Neural cell (in vitro differentiated cells): ENCODE results near the gene MCRIP1. TPM values are rescaled to one million over a fixed set of nuclear protein-coding genes. Genes with fewer than 3 reads are reported as not detected.

Source experiments
- H2AFZ ChIP-seq: fragments of 200-600, 300-800 bp; sonication (generic), shearing (Covaris generic); 2 replicates; pipeline ENCODE4 v1.6.0; 2014; ENCODE audit warnings: low read depth, mild to moderate bottlenecking, antibody characterized with exemption, low read length, moderate library complexity
- H3F3A ChIP-seq: fragments of 200-600 bp; shearing (Covaris generic); 2 replicates; pipeline ENCODE4 v1.6.1; 2016; ENCODE audit warnings: mild to moderate bottlenecking, moderate library complexity, mixed read lengths, antibody characterized with exemption, low read length; ENCODE audit not compliant: insufficient read depth, poor library complexity, severe bottlenecking
- H3K27ac ChIP-seq: fragments of 200-600, 300-800 bp; sonication (generic), shearing (Covaris generic); 2 replicates; pipeline ENCODE4 v1.5.1; 2014; ENCODE audit warnings: mild to moderate bottlenecking, low read length, moderate library complexity
- H3K27me3 ChIP-seq: fragments of 300-800, 200-600 bp; sonication (generic), shearing (Covaris generic); 2 replicates; pipeline ENCODE4 v1.6.0; 2014; ENCODE audit warnings: mild to moderate bottlenecking, low read depth, low read length, moderate library complexity; ENCODE audit not compliant: insufficient read depth
- H3K36me3 ChIP-seq: fragments of 300-800, 200-600 bp; sonication (generic), shearing (Covaris generic); 2 replicates; pipeline ENCODE4 v1.5.1; 2014; ENCODE audit warnings: mild to moderate bottlenecking, antibody characterized with exemption, low read length, moderate library complexity; ENCODE audit not compliant: insufficient read depth
- H3K4me2 ChIP-seq: fragments of 300-800, 200-600 bp; sonication (generic), shearing (Covaris generic); 2 replicates; pipeline ENCODE4 v1.6.0; 2014; ENCODE audit warnings: mild to moderate bottlenecking, low read length
- H3K4me3 ChIP-seq: fragments of 300-800, 200-600 bp; sonication (generic), shearing (Covaris generic); 2 replicates; pipeline ENCODE4 v1.5.1; 2014; ENCODE audit warnings: mild to moderate bottlenecking, low read length, moderate library complexity
- H3K79me2 ChIP-seq: fragments of 200-600 bp; shearing (Covaris generic); replicated peaks from 2 replicates; pipeline ENCODE4 v1.6.0; 2014; ENCODE audit warnings: mild to moderate bottlenecking, low read length, moderate library complexity; ENCODE audit not compliant: insufficient read depth
- H3K9ac ChIP-seq: fragments of 300-800, 200-600 bp; sonication (generic), shearing (Covaris generic); 2 replicates; pipeline ENCODE4 v1.6.1; 2016; ENCODE audit warnings: mild to moderate bottlenecking, low read length, mixed read lengths
- H3K9me2 ChIP-seq: fragments of 200-600 bp; shearing (Covaris generic); 2 replicates; pipeline ENCODE4 v1.6.1; 2016; ENCODE audit warnings: mild to moderate bottlenecking, low read length, mixed read lengths; ENCODE audit not compliant: insufficient read depth
- H3K9me3 ChIP-seq: fragments of 200-600, 300-800 bp; sonication (generic), shearing (Covaris generic); 2 replicates; pipeline ENCODE4 v1.6.1; 2016; ENCODE audit warnings: mild to moderate bottlenecking, mixed run types, low read length, moderate library complexity, mixed read lengths
- H4K20me1 ChIP-seq: fragments of 200-600 bp; shearing (Covaris generic); 2 replicates; pipeline ENCODE4 v1.6.1; 2016; ENCODE audit warnings: mild to moderate bottlenecking, mixed run types; ENCODE audit not compliant: insufficient read depth
- EP300 ChIP-seq: fragments of 450-650 bp; conservative IDR thresholded peaks from 2 replicates; pipeline ENCODE4 v1.6.1; 2014; ENCODE audit warnings: antibody characterized with exemption, mild to moderate bottlenecking, moderate library complexity; ENCODE audit not compliant: poor library complexity, severe bottlenecking
- EZH2 ChIP-seq: fragments of 200-600, 300-800 bp; shearing (Covaris generic), sonication (generic); IDR thresholded peaks from 2 replicates; pipeline ENCODE4 v1.6.1; 2014; ENCODE audit warnings: antibody characterized with exemption, low read length, borderline replicate concordance, mild to moderate bottlenecking; ENCODE audit not compliant: insufficient read depth, poor library complexity, severe bottlenecking
- MXI1 ChIP-seq: fragments of 450-650 bp; conservative IDR thresholded peaks from 2 replicates; pipeline ENCODE4 v1.6.1; 2014; ENCODE audit warnings: antibody characterized with exemption, mild to moderate bottlenecking; ENCODE audit not compliant: poor library complexity, severe bottlenecking
- POLR2AphosphoS5 ChIP-seq: IDR thresholded peaks from 2 replicates; pipeline ENCODE4 v1.6.1; 2012
- RAD21 ChIP-seq: fragments of 450-650 bp; conservative IDR thresholded peaks from 2 replicates; pipeline ENCODE4 v1.6.1; 2014; ENCODE audit warnings: antibody characterized with exemption, mild to moderate bottlenecking, moderate library complexity
- SMC3 ChIP-seq: fragments of 450-650 bp; conservative IDR thresholded peaks from 2 replicates; pipeline ENCODE4 v1.6.1; 2014; ENCODE audit warnings: antibody characterized with exemption, mild to moderate bottlenecking, moderate library complexity; ENCODE audit not compliant: poor library complexity
- TAF1 ChIP-seq: IDR thresholded peaks from 2 replicates; pipeline ENCODE4 v1.6.1; 2012; ENCODE audit warnings: low read depth
- polyA plus RNA-seq: library from polyadenylated mRNA; depleted of rRNA; stranded (reverse); fragments of >200 nt; gene quantifications from 2 replicates; pipeline ENCODE4 v1.2.3, GENCODE V29; 2014
- TF ChIP-seq, protein P1 (sequence below): fragments of 450-650 bp; IDR thresholded peaks from 2 replicates; pipeline ENCODE4 v1.5.1; 2014; ENCODE audit warnings: antibody characterized with exemption, mild to moderate bottlenecking, moderate library complexity; ENCODE audit not compliant: poor library complexity, severe bottlenecking
- TF ChIP-seq, protein P2 (sequence below): IDR thresholded peaks from 2 replicates; pipeline ENCODE4 v1.6.1; 2012; ENCODE audit warnings: borderline replicate concordance

MCRIP1 gene
- polyA plus RNA-seq, 1 donor from 2014 or later: 524 TPM

DNA sequence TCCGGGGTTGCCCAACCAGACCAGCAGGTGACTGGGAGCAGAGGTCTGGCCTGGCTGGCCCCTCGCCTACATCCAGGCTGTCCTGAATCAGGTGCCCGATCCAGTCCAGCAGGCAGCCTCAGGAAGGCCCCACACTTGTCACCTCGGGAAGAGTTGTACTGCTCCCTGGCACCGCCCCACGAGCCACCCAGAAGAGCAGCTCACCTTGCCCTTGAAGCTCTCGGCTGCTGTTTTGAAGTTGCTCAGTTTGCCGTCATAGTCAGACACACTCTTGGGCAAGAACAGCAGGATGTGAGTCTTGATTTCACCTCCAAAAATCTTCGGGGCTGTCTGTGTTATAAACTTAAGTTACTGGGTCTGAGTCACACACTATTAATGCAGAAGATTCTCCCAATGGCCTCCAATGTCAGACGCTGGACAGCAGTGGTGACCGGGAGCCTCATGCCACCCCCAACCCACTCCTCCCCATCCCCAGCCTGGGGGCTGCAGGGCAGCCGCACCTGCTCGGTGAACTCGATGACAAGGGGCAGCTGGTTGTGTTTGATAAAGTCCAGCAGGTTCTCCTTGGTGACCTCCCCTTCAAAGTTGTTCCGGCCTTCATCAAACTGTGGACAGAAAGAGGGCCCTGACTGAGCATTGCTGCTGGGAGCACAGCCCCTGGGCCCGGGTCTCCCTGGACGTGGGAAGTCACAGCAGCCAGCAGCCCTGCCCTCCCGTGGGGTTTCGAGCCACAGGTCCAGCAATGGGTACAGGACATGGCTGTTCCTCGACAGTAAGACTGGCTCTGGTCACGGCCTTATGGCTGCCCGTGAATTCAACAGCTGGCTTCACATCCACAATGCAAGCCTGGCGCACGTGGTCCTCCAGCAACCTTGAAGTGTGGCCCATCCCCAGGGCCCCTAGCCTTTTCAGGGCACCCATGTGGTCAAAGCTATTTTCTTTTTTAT is 13.9 kb upstream of the MCRIP1 start:
- no peak overlapping the region for H3K4me2 ChIP-seq
- H3K9me2 ChIP-seq: no peaks in the 10 kb centered on the region
- no peaks in the 10 kb centered on the region for H3F3A ChIP-seq
- no peak overlapping the region for H3K9ac ChIP-seq
- H3K9me3 ChIP-seq: no peaks in the 10 kb centered on the region
- H3K27me3 ChIP-seq: no peaks in the 10 kb centered on the region
- TF ChIP-seq, protein P1, sequence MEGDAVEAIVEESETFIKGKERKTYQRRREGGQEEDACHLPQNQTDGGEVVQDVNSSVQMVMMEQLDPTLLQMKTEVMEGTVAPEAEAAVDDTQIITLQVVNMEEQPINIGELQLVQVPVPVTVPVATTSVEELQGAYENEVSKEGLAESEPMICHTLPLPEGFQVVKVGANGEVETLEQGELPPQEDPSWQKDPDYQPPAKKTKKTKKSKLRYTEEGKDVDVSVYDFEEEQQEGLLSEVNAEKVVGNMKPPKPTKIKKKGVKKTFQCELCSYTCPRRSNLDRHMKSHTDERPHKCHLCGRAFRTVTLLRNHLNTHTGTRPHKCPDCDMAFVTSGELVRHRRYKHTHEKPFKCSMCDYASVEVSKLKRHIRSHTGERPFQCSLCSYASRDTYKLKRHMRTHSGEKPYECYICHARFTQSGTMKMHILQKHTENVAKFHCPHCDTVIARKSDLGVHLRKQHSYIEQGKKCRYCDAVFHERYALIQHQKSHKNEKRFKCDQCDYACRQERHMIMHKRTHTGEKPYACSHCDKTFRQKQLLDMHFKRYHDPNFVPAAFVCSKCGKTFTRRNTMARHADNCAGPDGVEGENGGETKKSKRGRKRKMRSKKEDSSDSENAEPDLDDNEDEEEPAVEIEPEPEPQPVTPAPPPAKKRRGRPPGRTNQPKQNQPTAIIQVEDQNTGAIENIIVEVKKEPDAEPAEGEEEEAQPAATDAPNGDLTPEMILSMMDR: no peak
- TF ChIP-seq EZH2: no peak
- H3K27ac ChIP-seq: no peak overlapping the region
- no peaks in the 10 kb centered on the region for H3K79me2 ChIP-seq
- peaks cover 4% of the 10 kb centered on the region for H3K36me3 ChIP-seq
- no peak overlapping the region for H3K4me3 ChIP-seq
- no peaks in the 10 kb centered on the region for H4K20me1 ChIP-seq
- no peak overlapping the region for H2AFZ ChIP-seq

DNA sequence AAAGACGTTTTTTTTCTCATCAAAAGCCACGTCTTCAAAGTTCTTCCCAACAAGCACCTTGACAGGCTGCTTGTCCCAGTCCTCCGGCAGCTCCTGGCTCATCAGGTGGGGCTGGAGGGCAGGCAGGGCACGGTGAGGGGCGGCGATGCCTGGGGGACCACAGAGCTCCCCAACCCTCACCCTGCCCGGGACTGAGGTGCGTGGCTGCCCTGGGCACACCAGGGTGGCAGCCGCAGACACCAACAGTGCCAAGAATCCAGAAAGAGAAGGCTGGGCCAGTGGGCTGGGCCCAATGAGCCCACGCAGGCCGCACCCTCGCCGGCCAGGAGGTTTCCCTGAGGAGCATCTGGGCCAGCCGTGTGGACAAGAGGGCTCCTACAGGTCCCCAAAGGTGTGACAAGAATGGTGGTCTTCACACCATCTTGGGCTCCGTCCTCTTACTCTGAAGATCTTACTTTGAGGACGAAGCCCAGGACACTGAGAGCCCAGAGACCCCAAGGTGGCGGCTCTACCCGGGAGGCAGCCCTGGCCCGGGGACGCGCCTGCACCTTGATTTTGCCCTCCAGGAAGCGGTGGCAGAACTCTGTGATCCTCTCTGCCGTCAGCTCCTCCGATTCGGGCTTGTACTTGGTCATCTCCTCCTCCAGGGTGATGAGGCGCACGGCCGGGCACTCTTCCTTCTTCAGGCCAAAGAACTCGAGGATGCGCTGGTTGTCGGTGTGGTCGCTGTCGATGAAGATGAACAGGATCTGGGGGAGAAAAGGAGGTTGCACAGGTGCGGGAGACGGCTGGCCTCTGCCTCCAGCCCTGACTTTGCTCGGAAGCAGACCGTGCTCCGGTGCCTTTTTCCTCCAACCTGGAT is 13.0 kb upstream of the MCRIP1 start:
- no peak overlapping the region for H2AFZ ChIP-seq
- H3K9me3 ChIP-seq: no peaks in the 10 kb centered on the region
- no peaks in the 10 kb centered on the region for H4K20me1 ChIP-seq
- H3K79me2 ChIP-seq: no peaks in the 10 kb centered on the region
- H3K36me3 ChIP-seq: no peaks in the 10 kb centered on the region
- H3K9me2 ChIP-seq: no peaks in the 10 kb centered on the region
- no peak overlapping the region for H3K9ac ChIP-seq
- H3K4me2 ChIP-seq: no peak overlapping the region
- no peak overlapping the region for H3K27ac ChIP-seq
- TF ChIP-seq EP300 (no peak), TAF1 (no peak), SMC3 (no peak), RAD21 (no peak), MXI1 (no peak), EZH2 (no peak), POLR2AphosphoS5 (no peak)
- TF ChIP-seq, protein P2, sequence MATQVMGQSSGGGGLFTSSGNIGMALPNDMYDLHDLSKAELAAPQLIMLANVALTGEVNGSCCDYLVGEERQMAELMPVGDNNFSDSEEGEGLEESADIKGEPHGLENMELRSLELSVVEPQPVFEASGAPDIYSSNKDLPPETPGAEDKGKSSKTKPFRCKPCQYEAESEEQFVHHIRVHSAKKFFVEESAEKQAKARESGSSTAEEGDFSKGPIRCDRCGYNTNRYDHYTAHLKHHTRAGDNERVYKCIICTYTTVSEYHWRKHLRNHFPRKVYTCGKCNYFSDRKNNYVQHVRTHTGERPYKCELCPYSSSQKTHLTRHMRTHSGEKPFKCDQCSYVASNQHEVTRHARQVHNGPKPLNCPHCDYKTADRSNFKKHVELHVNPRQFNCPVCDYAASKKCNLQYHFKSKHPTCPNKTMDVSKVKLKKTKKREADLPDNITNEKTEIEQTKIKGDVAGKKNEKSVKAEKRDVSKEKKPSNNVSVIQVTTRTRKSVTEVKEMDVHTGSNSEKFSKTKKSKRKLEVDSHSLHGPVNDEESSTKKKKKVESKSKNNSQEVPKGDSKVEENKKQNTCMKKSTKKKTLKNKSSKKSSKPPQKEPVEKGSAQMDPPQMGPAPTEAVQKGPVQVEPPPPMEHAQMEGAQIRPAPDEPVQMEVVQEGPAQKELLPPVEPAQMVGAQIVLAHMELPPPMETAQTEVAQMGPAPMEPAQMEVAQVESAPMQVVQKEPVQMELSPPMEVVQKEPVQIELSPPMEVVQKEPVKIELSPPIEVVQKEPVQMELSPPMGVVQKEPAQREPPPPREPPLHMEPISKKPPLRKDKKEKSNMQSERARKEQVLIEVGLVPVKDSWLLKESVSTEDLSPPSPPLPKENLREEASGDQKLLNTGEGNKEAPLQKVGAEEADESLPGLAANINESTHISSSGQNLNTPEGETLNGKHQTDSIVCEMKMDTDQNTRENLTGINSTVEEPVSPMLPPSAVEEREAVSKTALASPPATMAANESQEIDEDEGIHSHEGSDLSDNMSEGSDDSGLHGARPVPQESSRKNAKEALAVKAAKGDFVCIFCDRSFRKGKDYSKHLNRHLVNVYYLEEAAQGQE: no peak
- TF ChIP-seq, protein P1: no peak
- no peaks in the 10 kb centered on the region for H3F3A ChIP-seq
- H3K4me3 ChIP-seq: no peak overlapping the region
- H3K27me3 ChIP-seq: no peaks in the 10 kb centered on the region
